LNCaP clone FGC (cell line): ENCODE data around the gene DEPP1.

Source experiments
- DNase-seq: peaks from one replicate; pipeline ENCODE4 v3.0.0-alpha.2; 2011; ENCODE audit warnings: low read depth
- H3K4me3 ChIP-seq: 2 replicates; pipeline ENCODE4 v1.5.1; 2011; ENCODE audit warnings: mild to moderate bottlenecking, low read depth, low read length, control low read depth
- TF ChIP-seq, protein P1 (sequence below): IDR thresholded peaks from 2 replicates; pipeline ENCODE4 v1.5.1; 2012; ENCODE audit warnings: mild to moderate bottlenecking; ENCODE audit not compliant: control insufficient read depth, insufficient read depth; ENCODE audit errors: extremely low read depth

Gene DEPP1

DNA sequence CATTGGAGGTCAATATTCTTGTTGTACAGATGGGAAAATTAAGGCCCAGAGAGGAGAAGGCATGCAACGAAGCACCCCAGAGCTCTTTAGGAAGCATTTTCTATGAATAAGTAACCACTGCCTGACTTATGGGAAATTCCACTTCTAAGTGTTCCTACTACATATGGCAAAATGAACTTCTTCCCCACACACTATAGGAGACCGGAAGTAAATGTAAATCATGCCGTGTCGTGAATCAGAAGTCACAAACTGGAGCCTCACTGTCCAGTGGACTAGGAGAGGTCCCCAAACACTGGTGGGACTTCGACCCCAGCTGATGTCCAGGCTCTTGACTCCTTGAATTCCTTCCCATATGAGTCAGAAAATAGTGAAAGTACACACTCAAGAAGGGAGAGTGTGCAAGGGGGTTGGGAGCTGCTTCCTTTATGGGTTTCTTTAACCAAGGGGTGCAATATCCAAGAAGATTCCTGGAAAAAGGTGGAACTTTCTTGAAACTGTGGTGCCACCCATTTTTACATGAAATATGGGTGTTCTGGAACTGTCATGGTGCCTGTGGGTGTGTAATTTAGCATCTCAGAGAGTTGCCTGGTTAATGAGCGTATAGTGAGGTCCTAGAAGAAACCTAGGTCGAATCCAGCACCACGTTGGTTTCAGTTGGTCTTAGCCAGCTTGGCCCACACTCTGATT, 12.3 kb downstream of the DEPP1 start:
- TF ChIP-seq, protein P1, sequence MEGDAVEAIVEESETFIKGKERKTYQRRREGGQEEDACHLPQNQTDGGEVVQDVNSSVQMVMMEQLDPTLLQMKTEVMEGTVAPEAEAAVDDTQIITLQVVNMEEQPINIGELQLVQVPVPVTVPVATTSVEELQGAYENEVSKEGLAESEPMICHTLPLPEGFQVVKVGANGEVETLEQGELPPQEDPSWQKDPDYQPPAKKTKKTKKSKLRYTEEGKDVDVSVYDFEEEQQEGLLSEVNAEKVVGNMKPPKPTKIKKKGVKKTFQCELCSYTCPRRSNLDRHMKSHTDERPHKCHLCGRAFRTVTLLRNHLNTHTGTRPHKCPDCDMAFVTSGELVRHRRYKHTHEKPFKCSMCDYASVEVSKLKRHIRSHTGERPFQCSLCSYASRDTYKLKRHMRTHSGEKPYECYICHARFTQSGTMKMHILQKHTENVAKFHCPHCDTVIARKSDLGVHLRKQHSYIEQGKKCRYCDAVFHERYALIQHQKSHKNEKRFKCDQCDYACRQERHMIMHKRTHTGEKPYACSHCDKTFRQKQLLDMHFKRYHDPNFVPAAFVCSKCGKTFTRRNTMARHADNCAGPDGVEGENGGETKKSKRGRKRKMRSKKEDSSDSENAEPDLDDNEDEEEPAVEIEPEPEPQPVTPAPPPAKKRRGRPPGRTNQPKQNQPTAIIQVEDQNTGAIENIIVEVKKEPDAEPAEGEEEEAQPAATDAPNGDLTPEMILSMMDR = no peak
- no peak overlapping the region for H3K4me3 ChIP-seq
- DNase-seq = no peak

DNA sequence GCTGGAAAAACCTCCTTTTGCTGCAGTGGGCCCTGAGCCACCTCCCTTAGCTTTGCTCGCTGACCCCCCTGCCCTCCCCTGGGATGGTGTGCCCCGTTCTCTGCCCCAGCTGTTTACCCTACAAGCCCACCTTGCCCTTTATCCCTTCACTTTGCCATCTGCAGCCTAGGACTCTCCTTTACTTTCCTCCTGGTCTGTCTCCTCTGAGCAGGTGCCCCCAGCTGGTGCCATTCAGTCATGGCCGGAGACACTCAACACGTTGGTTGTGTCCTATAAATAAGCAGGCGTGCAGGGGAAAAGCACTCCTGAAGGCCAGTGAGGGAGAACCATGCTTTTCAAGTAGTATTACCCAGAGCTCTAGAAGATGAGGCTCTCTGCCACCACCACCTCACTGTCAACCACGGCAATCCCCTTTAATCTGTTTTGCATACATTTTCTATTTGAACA, 12.9 kb downstream of the DEPP1 start:
- no peak for DNase-seq
- TF ChIP-seq, protein P1 = no peak
- H3K4me3 ChIP-seq = no peak overlapping the region

DNA sequence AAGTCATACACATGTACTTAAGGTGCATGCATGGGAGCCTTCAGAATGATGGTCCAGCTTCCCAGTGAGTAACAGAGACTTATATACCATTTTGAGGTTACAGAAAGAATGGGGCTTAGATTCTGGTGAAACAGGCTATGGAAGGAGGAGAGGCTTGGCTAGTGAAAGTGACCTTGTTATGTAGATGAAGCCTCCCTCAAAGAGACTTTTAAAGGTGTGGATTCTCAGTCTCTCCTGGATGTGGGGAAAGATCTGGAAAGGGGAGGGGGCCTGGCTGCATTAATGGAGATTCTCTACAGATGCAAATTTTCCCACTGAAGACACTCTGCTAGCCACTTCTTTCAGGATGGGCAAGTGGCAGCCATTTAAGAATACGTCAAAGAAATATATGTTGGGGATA, 13.5 kb downstream of the DEPP1 start:
- TF ChIP-seq, protein P1 = no peak
- no peak for DNase-seq
- H3K4me3 ChIP-seq = no peak overlapping the region

DNA sequence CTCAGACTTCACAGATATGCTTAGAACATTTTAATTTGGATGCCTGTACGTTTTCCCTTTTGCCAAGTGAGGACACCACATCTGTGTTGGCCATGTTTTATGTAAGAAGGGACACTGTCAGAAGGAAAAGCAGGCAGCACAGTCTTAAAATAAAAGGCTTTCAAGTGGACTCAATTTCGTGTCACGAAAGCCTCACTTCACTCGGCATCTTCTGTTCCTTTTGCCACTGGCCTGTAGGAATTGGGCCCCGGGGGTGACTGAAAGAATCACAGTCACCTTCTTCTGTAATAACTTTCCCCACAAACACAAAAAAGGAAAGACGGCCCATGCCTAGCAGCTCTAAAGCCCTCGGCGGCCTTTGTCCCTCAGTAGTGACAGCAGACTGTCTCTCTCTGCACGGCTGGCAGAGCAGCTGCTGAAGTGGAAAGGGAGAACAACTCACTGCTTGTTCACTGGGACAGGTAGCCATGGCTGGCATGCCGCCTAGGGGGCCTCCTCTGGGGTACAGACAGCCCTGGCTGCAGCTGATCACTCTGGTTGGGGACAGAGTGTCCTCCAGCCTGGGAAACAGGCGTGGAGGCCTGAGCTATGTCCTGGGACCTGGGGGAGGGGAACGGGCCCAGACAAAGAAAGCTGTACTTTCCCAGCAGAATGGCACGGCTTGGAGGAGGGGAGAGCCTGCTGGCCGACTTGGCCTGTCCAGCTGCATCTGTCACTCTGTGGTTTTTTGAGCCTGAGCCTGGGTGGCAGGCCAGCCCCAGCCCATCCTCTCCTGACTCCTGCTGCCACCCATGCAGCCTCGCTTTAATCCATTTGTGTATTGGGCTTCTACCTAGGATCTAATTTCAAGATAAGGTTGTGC, 14.6 kb downstream of the DEPP1 start:
- TF ChIP-seq, protein P1 = no peak
- no peak for DNase-seq
- H3K4me3 ChIP-seq = no peak overlapping the region

DNA sequence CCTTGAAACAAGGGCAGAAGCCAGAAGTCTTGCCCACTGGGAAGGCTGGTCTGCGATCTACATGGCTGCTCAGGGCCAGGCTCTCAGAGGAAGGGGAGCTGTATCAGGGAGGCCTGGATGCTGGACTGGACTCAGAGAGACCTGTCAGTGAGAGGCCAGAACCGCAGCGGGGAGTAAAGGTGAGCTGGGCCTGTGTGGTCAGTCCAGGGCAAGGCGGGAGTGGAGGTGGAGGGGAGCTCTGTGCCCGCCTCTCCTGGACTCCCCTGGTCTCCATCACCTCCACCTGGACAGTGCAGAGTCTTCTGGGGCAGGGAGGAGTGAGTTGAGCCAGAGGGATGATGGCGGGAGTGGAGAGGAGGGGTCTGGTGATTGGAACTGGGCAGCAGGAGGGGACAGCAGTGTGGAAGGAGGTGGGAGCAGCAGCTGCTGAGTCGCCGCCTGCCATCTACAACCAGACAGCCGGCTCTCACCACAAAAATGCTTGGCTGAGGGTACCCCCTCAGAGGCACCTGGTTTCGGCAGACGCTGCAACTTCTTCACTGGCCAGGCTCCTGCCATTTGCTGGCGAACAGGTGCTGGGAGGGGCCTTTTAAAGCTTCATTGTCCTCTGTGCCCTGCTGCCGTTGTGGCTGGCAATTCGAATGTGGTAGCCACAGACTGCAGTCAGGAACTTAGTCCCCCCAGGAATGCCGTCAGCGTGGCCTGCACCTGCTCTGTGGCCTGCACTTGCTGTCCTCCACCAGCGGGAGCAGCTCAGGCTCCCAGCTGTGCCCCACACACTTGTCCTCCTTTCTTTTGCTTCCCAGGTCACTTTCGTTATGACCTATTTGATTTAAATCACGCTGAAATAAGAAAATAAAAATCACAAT, 15.5 kb downstream of the DEPP1 start:
- no peak overlapping the region for H3K4me3 ChIP-seq
- TF ChIP-seq, protein P1 = no peak
- no peak for DNase-seq

DNA sequence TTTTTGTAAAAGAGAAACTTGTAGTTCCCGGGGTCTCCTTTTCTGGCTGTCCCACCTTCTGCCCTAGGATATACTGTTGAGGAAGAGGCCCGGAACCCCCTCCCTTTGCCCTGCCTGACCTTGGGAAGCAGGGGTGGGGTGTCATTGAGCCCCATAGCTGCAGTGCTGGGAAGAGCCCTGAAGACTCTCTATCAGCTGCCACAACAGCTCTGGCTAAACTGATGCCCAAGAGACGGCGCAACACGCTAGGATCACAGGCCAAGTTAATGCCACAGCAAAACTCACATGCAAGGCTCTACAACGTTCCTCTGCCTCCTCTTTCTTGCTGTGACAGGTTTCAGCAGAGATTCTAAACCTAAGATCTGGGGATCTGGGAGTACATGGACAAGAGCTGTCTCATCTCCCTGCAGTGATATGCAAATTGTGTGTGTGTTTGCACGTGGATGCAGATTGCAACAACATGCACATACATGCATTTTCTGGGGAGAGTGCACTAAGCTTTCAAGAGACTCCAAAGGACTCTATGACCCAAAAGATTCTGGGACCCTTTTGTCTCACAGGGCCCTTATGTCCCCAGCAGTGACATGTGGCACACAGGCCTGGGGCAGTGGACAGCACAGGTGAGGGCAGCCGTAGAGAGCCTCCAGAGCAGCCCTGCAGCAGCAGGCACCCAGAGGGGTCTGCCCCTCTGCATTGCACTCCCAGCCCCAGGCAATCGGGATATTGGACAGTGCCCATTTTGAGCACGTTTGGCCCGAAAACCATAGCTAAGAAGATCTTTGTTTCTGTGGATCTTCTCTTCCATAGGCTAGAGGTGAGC, 16.5 kb downstream of the DEPP1 start:
- TF ChIP-seq, protein P1 = no peak
- H3K4me3 ChIP-seq = no peak overlapping the region
- no peak for DNase-seq
